C1 segment of cervical spinal cord (tissue), 14 donors: ENCODE results near the gene TH.
"Not testable (repeated sequence)": the region's sequence is repeated elsewhere in the genome, so short reads cannot be mapped to it uniquely, and the experiment has no call there.

ENCODE experiments used
- DNase-seq, 14 donors: peaks; one replicate each; lab custom pipeline; 2025; lab: John Stamatoyannopoulos, UW

TH gene

DNA sequence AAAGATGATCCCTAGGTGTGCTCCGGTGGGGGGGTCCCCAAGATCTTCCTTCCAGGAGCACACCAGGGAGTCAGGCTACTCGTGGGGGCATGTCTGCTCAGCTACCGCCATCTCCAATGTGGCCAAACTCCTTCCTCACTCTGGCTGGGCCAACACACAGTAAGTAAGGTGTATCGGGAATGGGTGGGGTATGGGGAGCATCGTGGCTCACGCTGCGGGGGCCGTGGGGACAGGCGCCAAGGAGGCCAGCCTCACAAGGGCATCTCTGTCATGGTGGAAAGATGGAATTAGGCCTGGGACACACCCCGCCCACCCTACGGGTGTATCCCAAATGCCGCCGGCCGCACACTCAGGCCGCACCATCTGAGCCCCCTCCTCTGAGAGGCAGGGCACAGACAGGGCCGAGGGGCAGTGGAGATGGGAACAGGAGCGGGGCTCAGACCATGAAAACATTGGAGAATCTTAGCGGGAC is 40.7 kb downstream of the TH start:
- DNase-seq: no peak

GRCh38 chr11:2129699-2130366 is 41.8 kb downstream of the TH start:
- DNase-seq: no peak

DNA sequence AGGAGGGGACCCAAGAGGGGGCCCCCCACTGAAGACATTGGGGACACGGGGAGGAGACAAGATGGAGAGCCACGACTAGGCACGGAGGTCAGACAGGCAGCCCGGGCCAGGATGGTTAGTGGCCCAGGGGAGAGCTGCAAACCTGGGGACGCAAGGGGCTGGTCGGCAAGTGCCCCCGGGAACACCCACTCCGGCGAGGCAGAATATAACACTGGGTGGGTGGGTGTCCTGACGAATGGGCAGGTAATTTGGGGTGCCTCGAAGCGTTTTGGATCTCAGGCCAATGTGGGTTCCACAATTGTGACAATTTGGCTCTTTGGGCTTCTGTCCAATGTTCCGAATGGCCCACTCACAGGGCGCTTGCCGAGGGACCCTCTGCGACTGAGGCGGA is 42.3 kb downstream of the TH start:
- no peak for DNase-seq

GRCh38 chr11:2128511-2129307 is 42.9 kb downstream of the TH start:
- no peak for DNase-seq

DNA sequence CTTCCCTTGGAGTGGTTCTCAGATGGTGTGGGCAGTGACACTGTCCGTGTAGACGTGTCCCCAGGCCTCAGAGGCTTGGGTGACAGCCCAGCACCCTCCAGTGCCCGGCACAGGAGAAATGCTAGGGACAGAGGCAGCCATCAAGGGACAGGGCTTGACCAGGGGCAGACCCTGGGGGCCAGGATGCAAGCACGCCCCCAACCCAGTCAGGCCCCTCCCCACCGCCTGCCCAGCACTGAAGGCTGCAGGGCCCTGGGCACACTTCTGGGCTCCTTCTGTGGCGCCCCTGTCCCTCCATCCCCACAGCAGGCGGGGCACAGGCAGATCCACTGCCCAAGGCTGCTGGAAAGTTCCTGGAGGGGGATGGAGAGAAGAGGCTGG is 43.5 kb downstream of the TH start:
- no peak for DNase-seq

GRCh38 chr11:2127482-2128129 is 44.0 kb downstream of the TH start:
- DNase-seq: no peak

GRCh38 chr11:2126520-2127085 is 45.0 kb downstream of the TH start:
- DNase-seq: no peak

DNA sequence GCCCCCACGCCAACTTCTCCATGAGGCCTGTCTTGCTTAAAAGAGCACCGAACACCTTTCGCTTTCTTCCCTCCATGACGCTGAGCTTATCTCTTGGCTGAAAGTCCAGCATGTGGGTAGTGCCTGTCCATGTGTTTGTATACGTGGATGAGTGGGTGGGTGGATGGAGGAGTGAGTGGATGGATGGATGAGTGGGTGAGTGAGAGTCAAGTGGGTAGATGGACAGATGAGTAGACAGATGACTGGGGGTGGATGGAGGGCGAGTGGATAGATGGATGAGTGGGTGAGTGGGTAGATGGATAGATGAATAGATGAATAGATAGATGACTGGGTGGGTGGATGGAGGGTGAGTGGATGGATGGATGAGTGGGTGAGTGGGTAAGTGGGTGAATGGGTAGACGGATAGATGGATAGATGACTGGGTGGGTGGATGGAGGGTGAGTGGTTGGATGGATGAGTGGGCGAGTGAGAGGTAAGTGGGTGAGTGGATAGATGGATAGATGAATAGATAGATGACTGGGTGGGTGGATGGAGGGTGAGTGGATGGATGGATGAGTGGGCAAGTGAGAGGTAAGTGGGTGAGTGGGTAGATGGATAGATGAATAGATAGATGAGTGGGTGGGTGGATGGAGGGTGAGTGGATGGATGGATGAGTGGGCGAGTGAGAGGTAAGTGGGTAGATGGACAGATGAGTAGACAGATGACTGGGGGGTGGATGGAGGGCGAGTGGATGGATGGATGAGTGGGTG is 46.7 kb downstream of the TH start:
- not testable (repeated sequence) for DNase-seq

GRCh38 chr11:2123628-2123960 is 48.0 kb downstream of the TH start:
- no peak for DNase-seq

- no peak for DNase-seq
These were observed 48.5 kb downstream of the TH start for GRCh38 chr11:2122907-2123627.

DNA sequence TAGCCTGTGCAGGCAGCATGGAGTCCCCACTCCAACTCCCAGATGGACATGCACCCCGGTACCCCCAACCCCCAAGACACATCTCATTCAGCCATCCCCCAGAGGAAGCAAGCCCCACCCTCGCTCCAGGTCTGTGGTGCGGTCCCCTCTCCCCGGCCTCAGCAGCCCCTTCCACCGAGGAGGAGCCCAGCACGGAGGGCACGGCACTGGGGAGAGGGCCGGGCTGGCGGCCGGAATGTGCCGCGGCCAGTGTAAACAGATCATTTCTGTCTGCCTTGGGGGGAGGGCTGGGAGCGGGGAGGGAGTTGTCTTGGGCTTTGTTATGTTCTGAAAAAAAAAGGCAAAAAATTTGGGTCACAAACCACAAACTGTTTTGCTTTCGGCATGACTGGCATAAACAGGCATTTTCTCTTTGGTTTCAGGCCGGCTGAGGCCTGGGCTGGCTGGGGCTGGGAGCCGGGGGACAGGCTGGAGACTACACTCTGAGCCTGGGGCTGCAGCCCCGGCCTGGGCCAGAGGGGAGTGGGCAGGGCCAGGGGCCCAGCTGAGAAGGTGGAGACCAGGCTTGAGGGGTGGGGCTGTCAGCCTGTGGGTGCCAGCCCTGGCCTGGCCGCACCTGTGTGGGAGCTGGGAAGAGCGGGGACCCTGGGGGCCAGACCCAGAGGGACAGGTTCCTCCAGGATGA is 49.3 kb downstream of the TH start:
- DNase-seq: no peak

GRCh38 chr11:2121227-2122130 is 50.1 kb downstream of the TH start:
- DNase-seq: no peak

DNA sequence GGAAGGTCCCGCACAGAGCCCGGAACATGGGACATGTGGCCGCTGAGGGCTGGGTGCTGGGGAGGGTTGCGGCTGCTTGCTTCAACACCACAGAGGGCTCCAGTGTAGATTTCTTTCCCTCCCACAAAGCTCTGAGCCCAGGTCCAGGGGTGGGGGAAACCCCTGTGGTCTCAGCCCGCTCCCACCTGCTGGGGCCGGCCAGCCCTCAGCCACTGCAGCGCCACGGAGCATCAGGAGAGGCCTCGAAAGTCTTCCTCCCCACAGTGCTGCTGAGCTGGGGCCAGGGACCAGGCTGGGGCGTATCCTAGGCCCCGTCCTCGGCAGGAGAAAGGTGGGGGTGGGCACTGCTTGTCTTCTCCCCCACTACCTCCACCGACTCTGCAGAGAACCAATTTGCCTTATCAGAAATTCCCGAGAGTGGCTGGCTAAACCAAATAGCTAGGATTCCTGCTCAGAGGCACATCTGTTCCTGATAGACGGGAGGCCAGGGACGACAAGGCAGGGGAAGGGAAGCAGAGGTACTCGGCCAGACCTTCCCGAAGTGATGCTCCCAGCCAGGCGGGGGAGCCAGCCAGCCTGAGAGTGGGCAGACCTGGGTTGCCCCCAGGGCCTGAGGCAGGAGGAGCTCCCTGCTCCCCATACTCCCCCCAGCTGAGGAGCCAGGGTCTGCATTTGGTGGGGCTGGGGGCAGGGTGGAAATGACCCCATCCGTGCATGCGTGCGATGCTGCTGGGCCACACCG is 51.1 kb downstream of the TH start:
- no peak for DNase-seq

DNA sequence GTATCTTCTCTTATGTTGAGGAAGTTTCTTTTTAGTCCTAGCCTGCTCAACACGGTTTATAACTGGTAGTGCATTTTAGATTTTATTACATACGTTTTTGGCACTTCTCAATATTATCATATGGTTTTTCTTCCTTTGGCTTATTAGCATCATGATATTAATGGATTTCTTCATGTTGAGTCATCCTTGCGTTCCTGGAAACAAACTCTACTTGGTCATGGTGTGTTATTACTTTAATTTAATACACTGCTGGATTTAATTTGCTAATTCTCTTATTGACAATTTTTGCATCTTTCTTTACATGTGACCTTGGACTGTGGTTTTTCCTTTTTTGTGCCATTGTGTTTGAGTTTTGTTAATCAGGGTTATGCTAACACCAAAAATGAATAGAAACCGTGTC is 52.9 kb downstream of the TH start:
- no peak for DNase-seq

DNA sequence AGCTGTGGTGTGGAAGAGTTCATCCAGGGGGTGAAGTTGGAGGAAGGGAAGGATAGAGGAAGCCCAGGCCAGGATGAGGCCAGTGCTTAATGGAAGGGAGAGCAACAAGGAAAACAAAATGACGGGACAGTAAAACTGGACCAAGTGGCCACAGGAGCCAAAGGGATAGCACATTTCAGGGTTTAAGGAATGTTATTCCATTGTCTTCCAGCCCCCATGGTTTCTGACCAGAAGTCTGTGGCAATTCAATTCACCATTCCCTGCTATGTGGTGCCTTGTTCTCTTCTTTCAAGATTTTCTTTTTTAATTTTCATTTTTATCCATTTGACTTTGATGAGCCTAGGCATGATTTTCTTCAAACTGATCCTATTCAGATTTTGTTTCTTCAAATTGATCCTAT is 54.9 kb downstream of the TH start:
- no peak for DNase-seq

GRCh38 chr11:2115308-2115707 is 56.3 kb downstream of the TH start:
- no peak for DNase-seq

GRCh38 chr11:2114430-2115241 is 57.0 kb downstream of the TH start:
- DNase-seq: no peak
